ENCODE measurements around the gene TMEM169. TPM values are rescaled to one million over a fixed set of nuclear protein-coding genes. Genes with fewer than 3 reads are reported as not detected.
A peak's percentile ranks its signal among the peaks of the same experiment; 100 is the strongest.

TMEM169 gene
- total and polyA plus RNA-seq, 2 of the 13 experiments (the other 11 are each of a cell fraction or from before 2014, with no cell fraction given), result 1.5 to 4.5 TPM

- FAIRE-seq (no peak), ATAC-seq (no peak), DNase-seq (ENCODE audit: low spot score) (no peak)
- 62% methylated on average over 3 of the region's 3 CpGs for WGBS (ENCODE audit: low lambda C conversion rate)
- intact Hi-C loops (cut with micrococcal nuclease; ENCODE audit: unreplicated experiment), result no loop called here
- Histone ChIP-seq H3K9me3 (ENCODE audit: low read length) (no peaks in the 10 kb centered on the region), H3K4me2 (ENCODE audit: low read depth, low read length) (no peak overlapping the region), H2AFZ (ENCODE audit: low read length) (no peak overlapping the region), H4K20me1 (ENCODE audit: insufficient read depth, low read length) (no peaks in the 10 kb centered on the region), H3K27me3 (ENCODE audit: control insufficient read depth in 1 of 2, insufficient read depth in 2 of 2, low read length in 2 of 2) (no peaks in the 10 kb centered on the region), H3K4me3 (replicated peaks in 1 of 3; ENCODE audit: insufficient read depth in 1 of 3, low read depth in 2 of 3, low read length in 3 of 3) (no peak overlapping the region), H3K36me3 (replicated peaks in 1 of 2; ENCODE audit: control insufficient read depth in 1 of 2, insufficient read depth in 2 of 2, low read length in 2 of 2) (peaks cover 14 to 35% of the 10 kb centered on the region in 2 experiments), H3K27ac (ENCODE audit: extremely low read length, insufficient read depth, low read length) (no peak overlapping the region), H3K9ac (ENCODE audit: insufficient read depth, low read depth, low read length) (no peak overlapping the region), H3K79me2 (ENCODE audit: insufficient read depth, low read length) (no peaks in the 10 kb centered on the region), H3K4me1 (ENCODE audit: insufficient read depth, low read length) (peaks cover 46% of the 10 kb centered on the region)
- CTCF ChIA-PET (ENCODE audit: low intra/inter-chr PET ratio, low total read pairs), result no interaction called here
- POLR2A ChIA-PET, result interaction anchor here (0.7 kb wide), 1 partner anchor 132 kb away, joined by 3 read pairs; no protein-coding TSS in a partner anchor
- no TSS peak for BruUV-seq (replicated peaks)
- in situ Hi-C loops (cut with HindIII; ENCODE audit: extremely low pct_ligation_motif_present, low pct_unique_long_range_greater_than_20kb), result no loop called here
- TF ChIP-seq PAF1 (CRISPR knock-in tag; IDR thresholded peaks at IDR 0.05) (no peak), HOMEZ (CRISPR knock-in tag; IDR thresholded peaks at IDR 0.05; ENCODE audit: low read depth) (0 out of 2 replicates have a peak, but pooled peaks have one; percentile 16), EHMT2 (IDR thresholded peaks at IDR 0.05; ENCODE audit: borderline replicate concordance, low read depth, low read length) (no peak), KIAA2018 (CRISPR knock-in tag; IDR thresholded peaks at IDR 0.05; ENCODE audit: borderline replicate concordance) (no peak), MAFK (conservative IDR thresholded peaks at IDR 0.05 in 1 of 2, IDR thresholded peaks at IDR 0.05 in 1 of 2; ENCODE audit: low read length in 2 of 2) (no peak), TRAFD1 (CRISPR knock-in tag; IDR thresholded peaks at IDR 0.05; ENCODE audit: borderline replicate concordance) (no peak), ZNF782 (CRISPR knock-in tag; IDR thresholded peaks at IDR 0.05; ENCODE audit: borderline replicate concordance) (no peak), PCBP2 (optimal IDR thresholded peaks at IDR 0.05; ENCODE audit: low read depth, low read length, poor library complexity, severe bottlenecking) (no peak), FOXP1 (IDR thresholded peaks at IDR 0.05) (no peak), FOXP1 (CRISPR knock-in tag; IDR thresholded peaks at IDR 0.05) (peak; percentile 49; the same call in 1 of the 2 replicates), ZKSCAN8 (CRISPR knock-in tag; IDR thresholded peaks at IDR 0.05; ENCODE audit: borderline replicate concordance) (no peak)
Observed at GRCh38 chr2:216056739-216057138, 25.0 kb upstream of the TMEM169 start.
